HG02678 (cell line): ENCODE results near the gene ATXN7L1.

Experiments used
- ATAC-seq: cut with Tn5 transposase; IDR thresholded peaks from one replicate; pipeline ENCODE4 v1.9.1; 2021; ENCODE audit warnings: mild to moderate bottlenecking, moderate library complexity; ENCODE audit not compliant: unreplicated experiment

ATXN7L1 gene

GRCh38 chr7:105786520-105787470 is 89.6 kb downstream of the ATXN7L1 start:
- ATAC-seq: no peak

DNA sequence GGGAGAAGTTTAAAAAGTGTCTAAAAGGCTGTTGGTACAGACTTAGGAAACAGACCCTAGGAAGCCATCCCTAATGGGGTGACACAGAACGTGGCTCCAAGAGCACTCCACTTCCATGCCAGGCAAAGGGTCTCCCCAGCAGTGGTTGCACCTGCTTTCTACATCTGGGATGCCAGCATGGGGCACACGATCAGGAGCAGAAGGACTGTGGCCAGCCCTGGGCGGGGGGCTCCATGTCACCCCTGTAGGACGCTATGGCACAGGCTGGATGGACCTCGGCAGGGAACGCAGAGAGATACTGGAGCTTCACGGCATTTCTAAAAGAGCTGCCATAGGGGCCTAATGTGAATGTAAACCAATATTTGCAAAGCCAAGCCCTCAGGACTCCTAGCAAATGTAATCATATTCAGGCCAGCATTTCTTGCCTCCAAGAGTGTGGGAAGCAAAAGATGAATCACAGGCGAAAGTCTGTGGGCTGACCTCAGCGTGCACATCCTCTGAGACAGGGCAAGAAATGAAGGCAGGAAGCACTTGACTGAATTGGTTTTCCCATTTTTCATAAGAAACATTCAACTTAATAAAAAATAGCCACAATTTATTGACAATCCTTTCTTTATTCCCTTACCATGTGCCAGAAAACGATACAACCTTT is 93.9 kb downstream of the ATXN7L1 start:
- no peak for ATAC-seq

GRCh38 chr7:105779856-105780780 is 96.3 kb downstream of the ATXN7L1 start:
- ATAC-seq: no peak

GRCh38 chr7:105778956-105779355 is 97.4 kb downstream of the ATXN7L1 start:
- no peak for ATAC-seq

DNA sequence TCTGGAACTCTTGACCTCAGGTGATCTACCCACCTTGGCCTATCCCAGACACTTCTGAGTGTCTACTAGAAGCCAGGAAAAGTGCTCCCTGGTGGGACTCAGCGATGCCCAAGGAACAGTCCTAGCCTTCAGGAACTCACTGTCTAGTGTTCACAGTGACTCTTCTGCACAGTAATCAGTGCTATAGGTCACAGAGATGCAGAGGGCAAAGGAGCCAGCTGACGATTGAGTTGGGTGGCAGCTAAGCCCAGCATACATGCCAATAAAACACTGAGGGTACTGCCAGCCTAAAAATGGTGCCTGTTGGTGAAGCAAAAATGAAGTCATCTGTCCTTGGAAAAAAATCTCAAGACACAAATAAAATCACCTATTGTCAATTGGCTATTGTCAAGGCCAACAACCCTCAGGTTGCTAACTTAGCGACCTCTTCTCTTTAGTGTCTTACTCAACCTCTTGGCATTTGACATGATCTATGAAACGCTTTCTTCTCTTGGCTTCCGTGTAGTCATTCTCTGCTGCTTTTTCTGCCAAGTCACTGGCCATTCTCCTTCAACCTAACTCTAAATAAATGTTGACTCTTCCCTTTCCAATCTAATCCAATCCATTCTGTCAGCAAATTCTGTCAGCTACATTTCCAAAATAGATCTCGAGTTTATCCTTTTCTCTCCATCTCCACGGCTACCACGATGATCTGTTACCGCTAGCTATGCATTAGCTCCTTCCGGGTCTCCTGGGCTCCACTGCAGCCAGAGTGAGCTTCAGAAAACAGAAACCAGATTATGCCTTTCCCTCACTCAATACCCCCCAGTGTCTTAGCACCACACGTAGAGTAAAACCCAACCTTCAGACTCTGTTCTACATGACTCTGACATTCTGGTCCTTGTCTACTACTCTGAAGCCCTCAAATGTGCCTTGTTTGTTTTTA is 99.2 kb downstream of the ATXN7L1 start:
- no peak for ATAC-seq

DNA sequence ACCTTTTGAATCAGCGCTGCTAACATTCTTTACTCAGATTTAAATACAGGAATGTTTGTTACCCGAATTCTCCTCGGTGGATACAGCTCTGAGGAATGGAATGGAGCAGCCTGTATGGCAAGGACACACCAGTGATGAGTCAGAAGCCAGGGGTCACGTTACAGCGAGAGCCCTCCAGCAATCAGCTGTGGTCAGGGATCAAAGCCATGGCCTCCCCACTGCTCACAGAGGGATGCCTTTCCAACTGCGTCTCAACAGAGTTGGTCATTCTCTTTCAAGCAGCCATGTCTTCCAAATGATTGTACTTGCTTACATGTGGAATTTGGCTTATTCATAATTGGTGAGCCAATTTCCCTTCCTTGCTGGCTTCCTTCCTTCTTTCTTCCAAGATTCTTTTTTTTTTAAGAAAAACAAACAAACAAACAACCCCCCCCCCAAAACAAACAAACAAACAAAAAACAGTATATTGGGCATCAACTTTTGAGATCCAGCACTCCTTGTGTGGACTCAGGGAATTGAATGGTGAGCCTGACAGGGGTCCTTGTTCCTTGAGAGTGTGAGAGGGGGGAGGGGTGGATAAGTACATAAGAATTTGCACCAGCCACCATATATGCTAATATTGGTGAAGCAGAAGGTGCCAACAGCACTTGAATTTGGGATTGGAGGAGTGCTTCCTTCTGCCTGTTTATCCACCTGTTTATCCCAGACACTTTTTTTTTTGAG is 100.2 kb downstream of the ATXN7L1 start:
- ATAC-seq: no peak

- ATAC-seq: no peak
Observed at GRCh38 chr7:105775580-105775979, 100.8 kb downstream of the ATXN7L1 start.

DNA sequence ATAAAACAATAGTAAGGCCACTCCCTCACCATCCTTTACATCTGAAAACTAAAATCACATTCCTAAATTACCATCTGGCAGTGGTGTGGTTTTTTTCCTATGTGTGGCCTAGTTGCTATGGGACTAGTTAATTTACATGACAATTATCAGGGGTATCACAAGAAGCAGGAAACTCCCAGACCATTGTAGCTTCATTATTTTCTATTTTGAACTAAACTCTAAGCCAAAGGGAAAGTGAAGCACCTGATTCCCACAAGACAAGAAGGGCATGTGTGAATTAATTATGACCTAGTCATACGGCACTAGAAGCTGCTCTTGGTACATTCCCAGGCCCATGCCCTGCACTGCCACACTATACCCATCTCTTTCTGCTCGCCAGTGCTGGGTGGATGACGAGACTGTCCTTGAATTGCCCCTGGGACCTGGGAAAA is 103.4 kb downstream of the ATXN7L1 start:
- no peak for ATAC-seq

- no peak for ATAC-seq
Observed at GRCh38 chr7:105769901-105770628, 106.3 kb downstream of the ATXN7L1 start.

DNA sequence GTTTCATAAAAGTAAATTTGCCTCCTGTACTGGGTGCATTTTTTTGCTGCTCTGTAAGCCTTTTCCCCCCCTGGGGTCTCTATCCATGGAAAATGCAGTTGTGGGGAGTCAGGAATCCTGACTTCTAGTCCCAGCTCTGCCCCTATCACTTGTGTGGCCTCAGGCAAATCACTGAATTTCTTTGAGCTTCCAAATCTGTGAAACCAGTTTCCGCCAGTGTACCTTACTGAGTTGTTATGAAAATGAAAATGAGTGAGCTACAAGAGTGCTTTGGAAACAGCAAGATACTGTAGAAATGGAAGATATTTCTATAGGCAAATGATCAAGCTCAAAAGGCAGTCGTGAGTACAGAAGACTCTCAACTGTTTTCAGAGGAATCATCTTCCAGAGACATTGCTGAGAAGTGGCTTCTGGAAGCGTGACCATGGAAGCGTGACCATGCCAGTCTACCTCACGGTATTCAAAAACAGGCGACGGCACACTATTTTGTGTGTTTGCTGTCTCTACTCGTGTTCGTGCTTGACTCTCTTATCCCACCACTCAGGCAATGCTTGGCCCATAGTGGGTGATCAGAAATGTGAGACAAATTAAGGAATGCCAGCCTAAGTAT is 107.4 kb downstream of the ATXN7L1 start:
- ATAC-seq: no peak

GRCh38 chr7:105768117-105768516 is 108.3 kb downstream of the ATXN7L1 start:
- ATAC-seq: no peak

- no peak for ATAC-seq
Observed at GRCh38 chr7:105766421-105767073, 109.9 kb downstream of the ATXN7L1 start.

DNA sequence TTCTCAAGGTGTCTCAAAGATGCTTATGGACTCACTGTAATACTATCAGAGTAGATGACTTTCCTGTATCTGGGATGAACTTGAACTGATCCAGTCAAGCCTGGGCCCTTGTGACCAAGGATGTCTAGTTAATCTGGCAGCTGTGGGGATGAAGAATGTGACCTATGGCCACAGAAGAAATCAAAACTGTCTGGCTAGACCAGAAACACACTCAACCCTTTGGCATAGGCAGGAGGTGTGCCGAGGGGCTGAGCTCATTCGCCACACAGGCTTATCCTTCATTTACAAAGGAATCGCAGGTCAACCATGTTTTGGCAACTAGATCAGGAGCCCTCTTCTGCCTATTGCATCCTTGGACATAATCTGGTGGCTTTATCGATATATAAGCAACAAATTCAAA is 110.6 kb downstream of the ATXN7L1 start:
- ATAC-seq: no peak

DNA sequence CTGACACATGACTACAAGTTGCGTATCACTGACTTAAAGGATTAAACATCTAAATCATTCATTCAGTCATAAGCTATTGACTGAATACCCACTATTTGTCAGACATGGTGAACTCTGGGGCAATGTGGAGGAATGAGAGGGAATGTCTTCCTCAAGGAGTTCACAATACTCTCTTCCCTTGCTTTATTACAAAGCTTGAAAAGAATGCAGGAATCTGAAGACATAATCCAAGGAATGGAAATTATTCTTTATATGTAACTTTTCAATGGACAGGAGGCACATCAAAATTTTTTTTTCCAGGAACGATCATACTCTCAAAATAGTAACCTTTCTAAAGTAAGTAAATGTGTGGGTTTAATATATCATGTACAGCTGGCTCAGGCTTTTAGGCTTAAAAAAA is 111.9 kb downstream of the ATXN7L1 start:
- no peak for ATAC-seq

- no peak for ATAC-seq
Observed at GRCh38 chr7:105760551-105761447, 115.6 kb downstream of the ATXN7L1 start.

GRCh38 chr7:105759670-105760550 is 116.5 kb downstream of the ATXN7L1 start:
- no peak for ATAC-seq
